Germinal center (tissue), 1 donor: ENCODE measurements around the gene LUC7L.
"Not testable (repeated sequence)": the region's sequence is repeated elsewhere in the genome, so short reads cannot be mapped to it uniquely, and the experiment has no call there.

Experiments used
- DNase-seq: peaks from one replicate; pipeline ENCODE4 v3.0.0; 2012; ENCODE audit warnings: mixed read lengths, low spot score

The LUC7L gene, protein sequence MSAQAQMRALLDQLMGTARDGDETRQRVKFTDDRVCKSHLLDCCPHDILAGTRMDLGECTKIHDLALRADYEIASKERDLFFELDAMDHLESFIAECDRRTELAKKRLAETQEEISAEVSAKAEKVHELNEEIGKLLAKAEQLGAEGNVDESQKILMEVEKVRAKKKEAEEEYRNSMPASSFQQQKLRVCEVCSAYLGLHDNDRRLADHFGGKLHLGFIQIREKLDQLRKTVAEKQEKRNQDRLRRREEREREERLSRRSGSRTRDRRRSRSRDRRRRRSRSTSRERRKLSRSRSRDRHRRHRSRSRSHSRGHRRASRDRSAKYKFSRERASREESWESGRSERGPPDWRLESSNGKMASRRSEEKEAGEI

GRCh38 chr16:228852-229730 lies at the start of gene LUC7L:
LUC7L (minus strand) TSS chr16:229449; CDS start chr16:229339, 110 bp downstream.
- DNase-seq = peak; percentile 89

- DNase-seq = peak; percentile 47
These were observed 49.7 kb upstream of the LUC7L start for GRCh38 chr16:278863-279366.

GRCh38 chr16:276426-277077 lies 47.3 kb upstream of the LUC7L start:
- no peak for DNase-seq

- no peak for DNase-seq
These were observed 46.6 kb upstream of the LUC7L start, which contains the start of gene RGS11 for GRCh38 chr16:275786-276232. RGS11 (minus strand) TSS chr16:275944; CDS start chr16:275911, 33 bp downstream.

- DNase-seq = no peak
These were observed 45.9 kb upstream of the LUC7L start for GRCh38 chr16:275041-275641.

DNA sequence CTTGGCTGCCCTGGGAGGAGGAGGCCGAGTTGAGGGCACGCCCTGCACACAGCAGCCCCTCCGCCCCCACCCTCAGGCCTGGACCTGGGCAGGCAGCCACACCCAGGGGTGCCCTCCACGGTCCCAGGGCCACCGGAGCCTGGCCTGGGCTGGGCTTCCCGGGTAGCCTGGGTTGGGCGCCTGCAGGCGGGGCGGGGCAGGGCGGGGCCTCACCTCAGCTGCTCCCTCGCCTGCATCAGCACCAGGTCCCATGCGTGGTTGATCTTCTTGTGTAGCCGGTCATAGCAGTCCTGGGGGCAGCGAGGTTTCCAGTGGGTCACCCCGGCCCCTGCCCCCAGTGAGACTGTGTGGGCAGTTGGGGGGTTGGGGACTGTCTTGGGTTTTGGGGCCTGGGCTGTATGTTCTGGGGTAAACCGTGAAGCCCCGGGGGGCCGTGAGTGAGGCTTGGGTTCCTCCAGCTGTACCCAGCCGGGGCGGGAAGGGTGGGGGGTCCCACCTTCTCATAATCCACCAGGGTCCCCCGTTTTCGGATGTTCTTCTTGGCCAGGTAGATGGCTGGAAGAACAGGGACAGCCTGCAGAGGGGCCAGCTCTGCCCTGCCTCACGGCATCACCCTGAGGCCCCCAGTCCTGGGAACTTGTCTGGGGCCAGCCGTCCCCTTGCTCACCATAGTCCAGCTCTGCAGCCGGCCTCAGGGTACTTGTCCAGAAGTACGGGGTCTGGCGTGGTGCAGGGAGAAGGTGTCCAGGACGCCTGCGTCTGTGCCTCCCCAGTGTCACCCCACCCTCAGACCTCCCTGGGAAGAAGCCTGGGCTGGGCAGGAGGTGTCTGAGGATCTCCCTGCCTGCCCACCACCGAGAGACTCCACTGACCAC lies 44.5 kb upstream of the LUC7L start:
- DNase-seq = no peak

DNA sequence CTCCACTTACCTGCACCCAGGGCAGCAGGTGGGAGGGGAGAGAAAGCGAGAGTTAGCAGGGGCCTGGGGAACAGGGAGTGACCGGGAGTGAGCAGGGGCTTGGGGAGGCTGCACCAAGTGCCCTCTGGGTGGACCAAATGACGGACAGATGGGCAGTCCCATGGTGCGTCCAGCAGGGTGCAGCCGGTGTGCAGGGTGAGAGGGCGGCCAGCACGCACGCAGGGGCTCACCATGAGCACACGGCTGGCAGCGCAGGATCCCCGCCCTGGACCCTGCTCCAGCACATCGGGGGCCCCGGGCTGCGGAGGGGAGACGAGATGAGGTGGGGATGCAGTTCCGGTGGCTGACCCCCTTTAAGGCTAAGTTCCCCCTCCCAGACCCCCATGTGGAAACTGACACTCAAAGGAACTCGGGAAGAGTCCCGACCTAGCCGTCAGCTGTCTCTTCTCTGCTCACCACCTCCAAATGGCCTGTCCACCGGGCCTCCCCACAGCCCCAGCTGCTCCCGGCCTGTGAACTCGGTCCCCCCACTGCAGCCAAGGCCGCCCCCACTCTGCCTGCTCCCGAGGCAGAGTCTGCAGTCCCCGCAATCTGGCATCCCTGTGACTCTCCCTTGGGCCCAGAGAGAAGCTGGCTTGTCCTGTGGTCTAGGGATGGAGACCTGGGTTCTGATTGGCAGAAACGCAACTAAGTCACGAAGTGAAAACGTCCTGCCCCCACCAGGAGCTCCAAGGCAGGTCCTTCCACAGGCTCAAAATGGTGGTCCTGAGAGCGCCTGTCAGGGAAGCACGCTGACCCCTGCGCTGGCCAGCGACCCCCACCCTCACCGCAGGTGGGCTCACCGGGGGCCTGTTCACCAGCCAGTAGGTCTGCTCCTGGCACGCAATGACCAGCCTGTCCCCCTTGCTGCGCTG lies 43.6 kb upstream of the LUC7L start:
- no peak for DNase-seq

DNA sequence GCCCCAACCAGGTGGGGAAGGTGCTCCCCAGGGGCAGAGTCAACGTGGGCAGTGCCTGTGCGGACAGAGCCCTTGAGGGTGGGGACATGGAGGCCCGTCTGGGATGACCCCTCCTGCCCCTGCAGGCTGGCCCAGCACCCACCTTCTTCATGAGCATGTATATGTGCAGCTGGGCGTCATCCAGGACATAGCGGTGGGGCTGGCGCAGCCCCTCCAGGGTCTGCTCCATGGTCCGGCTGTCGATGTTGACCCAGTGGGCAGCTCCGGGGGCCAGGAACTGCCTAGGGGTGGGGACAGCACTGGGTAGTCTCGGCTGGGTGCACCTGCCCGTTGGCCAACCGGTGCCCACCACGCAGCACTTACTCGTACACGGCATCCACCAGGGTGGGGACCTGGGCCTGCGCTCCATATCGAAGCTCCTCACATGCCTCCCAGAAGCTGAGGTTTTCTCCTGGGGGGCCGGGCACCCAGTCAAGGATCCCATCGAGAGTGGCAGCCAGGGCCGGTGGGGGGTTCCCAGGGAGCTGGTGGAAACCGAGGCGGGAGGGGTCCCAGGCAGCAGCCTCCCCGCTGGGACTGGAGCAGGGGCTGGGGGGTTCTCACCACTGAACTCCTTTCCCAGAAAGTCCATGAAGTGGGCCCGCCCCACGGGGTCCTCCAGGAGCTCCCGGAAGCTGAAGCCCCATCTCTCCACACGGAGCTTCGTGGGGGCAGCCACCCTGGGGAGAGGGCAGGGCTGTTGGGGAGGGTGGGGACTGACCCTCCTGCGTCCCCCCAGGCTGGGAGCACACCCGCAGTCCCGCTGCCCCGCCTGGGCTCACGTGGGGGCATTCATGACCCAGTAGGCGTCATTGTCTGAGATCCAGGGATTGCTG lies 41.4 kb upstream of the LUC7L start:
- DNase-seq = no peak

DNA sequence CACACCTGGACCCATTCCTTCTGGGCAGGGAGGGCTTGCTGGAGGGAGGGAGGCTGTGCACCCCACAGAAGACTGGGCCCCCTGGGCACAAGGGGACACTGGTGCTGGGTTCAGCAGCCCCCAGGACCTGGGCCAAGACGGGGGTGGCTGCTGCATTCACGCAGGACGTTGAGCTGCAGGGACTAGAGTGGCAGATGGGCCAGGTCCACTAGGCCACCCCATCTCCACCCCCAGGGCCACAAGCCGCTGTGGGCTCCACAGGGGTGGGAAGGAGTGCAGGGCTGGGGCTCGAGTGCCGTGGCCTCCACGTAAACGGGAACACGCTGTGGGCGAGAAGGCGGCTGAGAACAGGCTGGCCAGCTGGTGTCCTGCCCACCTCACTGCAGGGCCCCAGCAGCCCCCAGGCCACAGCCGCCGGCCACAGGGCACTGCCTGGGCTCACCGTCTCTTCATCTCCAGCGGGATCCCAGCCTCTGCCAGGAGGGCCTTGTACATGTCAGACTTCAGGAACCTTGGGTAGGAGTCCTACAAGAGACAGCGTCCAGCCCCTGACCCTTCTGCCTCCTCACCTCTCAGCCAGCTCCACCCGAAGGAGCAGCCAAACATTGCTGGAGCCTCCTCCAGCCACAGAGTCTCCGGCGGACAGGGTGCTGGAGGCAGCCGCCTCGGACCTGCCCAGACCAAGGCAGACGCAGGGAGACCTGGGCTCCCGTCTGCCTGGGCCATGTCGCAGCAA lies 40.0 kb upstream of the LUC7L start:
- no peak for DNase-seq

DNA sequence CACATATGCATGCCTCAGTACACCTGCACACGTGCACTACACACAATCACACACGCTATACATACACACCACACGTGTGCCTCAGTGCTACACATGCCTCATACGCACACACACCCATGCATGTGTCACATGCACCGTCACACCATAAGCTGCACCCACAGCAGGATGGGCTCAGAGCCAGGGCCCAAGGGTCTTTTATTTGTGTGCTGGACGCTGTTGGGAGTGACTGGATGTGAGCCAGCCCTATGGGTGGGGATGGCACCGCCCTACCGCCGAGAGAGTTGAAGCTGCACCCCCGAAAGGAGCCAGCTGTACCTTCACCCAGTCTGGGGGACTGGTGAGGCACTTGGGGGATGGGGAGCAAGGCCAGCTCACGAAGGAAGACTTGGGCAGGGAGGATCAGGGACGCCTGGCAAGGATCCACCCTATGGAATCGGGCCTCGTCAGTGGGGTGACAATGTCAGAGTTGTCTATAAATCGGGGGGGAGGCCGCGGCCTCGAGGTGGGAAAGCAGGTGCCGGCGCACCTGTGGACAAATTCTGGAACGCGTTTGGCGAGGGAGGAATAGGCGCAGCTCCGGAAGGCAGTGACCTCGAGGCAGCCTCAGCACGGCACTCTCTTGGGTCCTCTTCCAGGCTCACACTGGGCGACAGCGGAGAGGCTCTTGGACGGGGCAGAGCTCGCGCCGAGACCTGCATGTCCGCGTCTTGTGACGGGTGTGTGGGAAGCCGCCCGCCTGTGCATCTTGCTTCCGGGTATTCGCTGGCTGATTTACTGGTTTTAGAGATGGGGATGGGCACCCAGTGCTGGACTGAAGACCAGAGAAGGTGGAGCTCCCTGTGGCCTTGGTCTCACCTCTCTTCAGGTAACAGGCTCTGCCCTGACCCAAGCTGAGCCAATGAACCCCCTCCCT lies 39.1 kb upstream of the LUC7L start:
- DNase-seq = no peak

- DNase-seq = not testable (repeated sequence)
These were observed 38.3 kb upstream of the LUC7L start for GRCh38 chr16:267562-267961.

DNA sequence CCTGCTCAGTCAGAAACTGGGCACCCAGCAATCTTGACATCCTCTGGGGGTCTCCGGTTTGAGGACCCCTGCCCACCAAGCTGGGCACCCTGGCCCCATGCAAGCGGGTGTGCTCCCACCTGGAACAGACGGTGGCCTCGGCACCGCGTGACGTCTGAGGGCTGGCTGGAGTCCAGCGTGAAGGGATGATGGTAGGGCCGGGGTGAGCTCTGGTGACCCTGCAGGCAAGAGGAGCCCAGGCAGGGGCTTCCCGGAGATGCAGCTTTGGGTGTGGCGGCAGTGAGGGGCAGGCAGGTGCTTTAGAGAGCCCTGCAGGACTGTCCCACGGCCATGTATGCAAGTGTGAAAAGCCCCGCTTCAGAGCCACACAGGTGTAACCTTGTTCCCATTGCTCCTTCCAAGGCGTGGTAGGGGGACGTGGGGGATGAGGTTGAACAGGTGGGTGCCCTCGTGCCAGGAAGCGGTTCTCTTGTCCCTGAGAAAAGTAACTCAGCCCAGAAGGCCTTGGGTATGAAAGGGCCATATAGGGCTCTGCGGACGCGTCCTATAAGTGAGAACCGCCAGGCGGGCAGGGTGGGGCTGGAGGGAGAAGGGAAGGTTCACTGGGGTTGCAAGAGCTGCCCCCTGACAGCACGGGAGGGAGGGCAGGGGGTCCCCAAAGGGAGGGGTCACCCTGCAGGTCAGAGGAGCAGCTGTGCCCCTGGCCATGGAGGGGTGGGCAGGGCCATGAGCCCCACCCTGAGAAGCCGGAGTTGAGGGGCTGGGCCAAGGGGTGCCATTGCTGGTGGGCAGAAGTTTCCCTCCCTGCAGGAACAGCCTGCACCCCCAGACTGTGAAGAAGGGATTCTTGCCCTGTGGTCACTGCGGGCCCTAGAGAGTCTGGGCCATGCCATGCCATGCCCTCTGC lies 37.3 kb upstream of the LUC7L start:
- DNase-seq = no peak

DNA sequence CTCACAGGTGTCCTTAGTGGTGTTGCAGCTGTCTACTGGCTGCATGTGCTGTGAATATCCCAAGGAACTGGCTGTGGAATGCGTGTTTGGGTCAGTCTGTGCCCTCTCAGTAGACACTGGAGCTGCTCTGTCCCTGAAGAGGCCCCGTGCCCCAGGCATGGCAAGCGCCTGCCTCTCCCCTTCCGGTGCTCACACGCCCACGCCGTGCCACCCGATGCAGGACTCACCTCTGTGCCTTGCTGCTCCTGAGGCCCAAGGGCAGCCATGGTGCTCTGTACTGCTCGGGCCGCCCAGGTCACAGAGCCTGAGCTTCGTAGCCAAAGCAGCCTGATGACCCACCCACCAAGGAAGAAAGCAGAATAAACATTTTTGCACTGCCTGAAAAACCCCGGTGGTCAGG lies 36.5 kb upstream of the LUC7L start:
- no peak for DNase-seq

GRCh38 chr16:265002-265529 lies 35.8 kb upstream of the LUC7L start:
- DNase-seq = no peak

GRCh38 chr16:264440-264951 lies 35.2 kb upstream of the LUC7L start:
- no peak for DNase-seq
